KMS-11 (cell line): Measurements from ENCODE around the gene VKORC1.

Source experiments
- H2AFZ ChIP-seq: fragments of 200-600 bp; sonication (generic); 2 replicates; pipeline ENCODE4 v1.6.1; 2016; ENCODE audit warnings: antibody characterized with exemption, mixed run types, low read depth
- H3K27ac ChIP-seq: fragments of 200-600 bp; sonication (generic); 2 replicates; pipeline ENCODE4 v1.6.1; 2016; ENCODE audit warnings: mild to moderate bottlenecking, mixed run types
- H3K27me3 ChIP-seq: fragments of 200-600 bp; sonication (generic); 2 replicates; pipeline ENCODE4 v1.6.1; 2017; ENCODE audit warnings: mild to moderate bottlenecking, low read depth, mixed run types, moderate library complexity; ENCODE audit not compliant: insufficient read depth
- H3K36me3 ChIP-seq: fragments of 200-600 bp; sonication (generic); 2 replicates; pipeline ENCODE4 v1.6.1; 2017; ENCODE audit warnings: mild to moderate bottlenecking, mixed run types; ENCODE audit not compliant: insufficient read depth
- H3K4me1 ChIP-seq: fragments of 200-600 bp; sonication (generic); 2 replicates; pipeline ENCODE4 v1.6.1; 2016; ENCODE audit warnings: mild to moderate bottlenecking, low read depth, mixed run types; ENCODE audit not compliant: poor library complexity, severe bottlenecking
- H3K4me2 ChIP-seq: fragments of 200-600 bp; sonication (generic); 2 replicates; pipeline ENCODE4 v1.7.0; 2016; ENCODE audit warnings: mild to moderate bottlenecking, mixed run types
- H3K4me3 ChIP-seq: fragments of 200-600 bp; sonication (generic); IDR thresholded peaks from 2 replicates; pipeline ENCODE4 v1.6.1; 2017; ENCODE audit warnings: low read depth, low read length, mixed read lengths; ENCODE audit not compliant: insufficient read depth
- H3K79me2 ChIP-seq: fragments of 200-600 bp; sonication (generic); 2 replicates; pipeline ENCODE4 v1.6.1; 2016; ENCODE audit warnings: low read depth, mixed run types; ENCODE audit not compliant: insufficient read depth
- H3K9ac ChIP-seq: fragments of 200-600 bp; sonication (generic); 2 replicates; pipeline ENCODE4 v1.6.1; 2016; ENCODE audit warnings: mild to moderate bottlenecking, mixed run types
- H4K20me1 ChIP-seq: fragments of 200-600 bp; sonication (generic); 2 replicates; pipeline ENCODE4 v1.6.1; 2016; ENCODE audit warnings: mild to moderate bottlenecking, mixed run types; ENCODE audit not compliant: insufficient read depth
- TF ChIP-seq, protein P1 (sequence below): fragments of 200-600 bp; sonication (generic); conservative IDR thresholded peaks from 2 replicates; pipeline ENCODE4 v1.6.1; 2017; ENCODE audit warnings: low read depth, mild to moderate bottlenecking, antibody characterized with exemption, low read length, moderate library complexity, mixed read lengths

The VKORC1 gene

DNA sequence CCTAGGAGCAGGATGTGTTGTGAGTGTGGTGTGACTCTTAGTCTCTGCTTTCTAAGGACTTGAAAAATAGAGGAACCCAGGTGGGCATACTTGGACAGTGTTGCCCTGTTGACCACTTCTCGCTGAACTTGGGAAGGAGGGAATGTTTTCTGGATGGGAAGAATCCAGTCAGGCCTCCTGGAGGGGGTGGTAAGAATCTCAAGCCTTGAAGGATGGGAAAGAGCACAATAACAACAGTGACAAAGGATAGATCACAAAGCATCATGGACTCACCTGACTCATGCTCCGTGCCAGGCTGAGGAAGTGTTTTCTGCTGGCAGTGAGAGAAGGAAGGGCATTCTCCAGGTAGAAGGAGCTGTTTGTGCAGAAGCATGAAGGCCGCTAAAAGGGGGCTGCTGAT, 31.2 kb upstream of the VKORC1 start:
- H3K27me3 ChIP-seq: no peaks in the 10 kb centered on the region
- no peak overlapping the region for H3K4me2 ChIP-seq
- H3K4me1 ChIP-seq: no peaks in the 10 kb centered on the region
- H3K9ac ChIP-seq: no peak overlapping the region
- H3K79me2 ChIP-seq: no peaks in the 10 kb centered on the region
- H4K20me1 ChIP-seq: no peaks in the 10 kb centered on the region
- no peaks in the 10 kb centered on the region for H3K36me3 ChIP-seq
- no peak overlapping the region for H3K27ac ChIP-seq
- H3K4me3 ChIP-seq: no peak overlapping the region
- TF ChIP-seq, protein P1, sequence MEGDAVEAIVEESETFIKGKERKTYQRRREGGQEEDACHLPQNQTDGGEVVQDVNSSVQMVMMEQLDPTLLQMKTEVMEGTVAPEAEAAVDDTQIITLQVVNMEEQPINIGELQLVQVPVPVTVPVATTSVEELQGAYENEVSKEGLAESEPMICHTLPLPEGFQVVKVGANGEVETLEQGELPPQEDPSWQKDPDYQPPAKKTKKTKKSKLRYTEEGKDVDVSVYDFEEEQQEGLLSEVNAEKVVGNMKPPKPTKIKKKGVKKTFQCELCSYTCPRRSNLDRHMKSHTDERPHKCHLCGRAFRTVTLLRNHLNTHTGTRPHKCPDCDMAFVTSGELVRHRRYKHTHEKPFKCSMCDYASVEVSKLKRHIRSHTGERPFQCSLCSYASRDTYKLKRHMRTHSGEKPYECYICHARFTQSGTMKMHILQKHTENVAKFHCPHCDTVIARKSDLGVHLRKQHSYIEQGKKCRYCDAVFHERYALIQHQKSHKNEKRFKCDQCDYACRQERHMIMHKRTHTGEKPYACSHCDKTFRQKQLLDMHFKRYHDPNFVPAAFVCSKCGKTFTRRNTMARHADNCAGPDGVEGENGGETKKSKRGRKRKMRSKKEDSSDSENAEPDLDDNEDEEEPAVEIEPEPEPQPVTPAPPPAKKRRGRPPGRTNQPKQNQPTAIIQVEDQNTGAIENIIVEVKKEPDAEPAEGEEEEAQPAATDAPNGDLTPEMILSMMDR: no peak
- no peak overlapping the region for H2AFZ ChIP-seq

DNA sequence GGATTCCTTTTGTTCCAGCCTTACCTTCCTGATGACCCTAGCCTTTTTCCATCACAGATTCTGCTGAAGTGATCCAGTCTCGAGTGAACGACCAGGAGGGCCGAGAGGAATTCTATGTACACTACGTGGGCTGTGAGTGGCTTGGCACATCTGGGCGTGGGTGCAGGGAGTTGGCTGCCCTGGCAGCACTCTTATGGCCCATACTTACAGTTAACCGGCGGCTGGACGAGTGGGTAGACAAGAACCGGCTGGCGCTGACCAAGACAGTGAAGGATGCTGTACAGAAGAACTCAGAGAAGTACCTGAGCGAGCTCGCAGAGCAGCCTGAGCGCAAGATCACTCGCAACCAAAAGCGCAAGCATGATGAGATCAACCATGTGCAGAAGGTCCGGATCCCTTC, 25.5 kb upstream of the VKORC1 start:
- TF ChIP-seq, protein P1: no peak
- Histone ChIP-seq H3K4me3 (no peak overlapping the region), H4K20me1 (no peaks in the 10 kb centered on the region), H3K27ac (no peak overlapping the region), H3K4me2 (no peak overlapping the region), H2AFZ (no peak overlapping the region), H3K9ac (no peak overlapping the region), H3K36me3 (no peaks in the 10 kb centered on the region; the same call in 1 of the 2 replicates), H3K4me1 (peaks cover 10% of the 10 kb centered on the region), H3K79me2 (peaks cover 15% of the 10 kb centered on the region), H3K27me3 (no peaks in the 10 kb centered on the region)

DNA sequence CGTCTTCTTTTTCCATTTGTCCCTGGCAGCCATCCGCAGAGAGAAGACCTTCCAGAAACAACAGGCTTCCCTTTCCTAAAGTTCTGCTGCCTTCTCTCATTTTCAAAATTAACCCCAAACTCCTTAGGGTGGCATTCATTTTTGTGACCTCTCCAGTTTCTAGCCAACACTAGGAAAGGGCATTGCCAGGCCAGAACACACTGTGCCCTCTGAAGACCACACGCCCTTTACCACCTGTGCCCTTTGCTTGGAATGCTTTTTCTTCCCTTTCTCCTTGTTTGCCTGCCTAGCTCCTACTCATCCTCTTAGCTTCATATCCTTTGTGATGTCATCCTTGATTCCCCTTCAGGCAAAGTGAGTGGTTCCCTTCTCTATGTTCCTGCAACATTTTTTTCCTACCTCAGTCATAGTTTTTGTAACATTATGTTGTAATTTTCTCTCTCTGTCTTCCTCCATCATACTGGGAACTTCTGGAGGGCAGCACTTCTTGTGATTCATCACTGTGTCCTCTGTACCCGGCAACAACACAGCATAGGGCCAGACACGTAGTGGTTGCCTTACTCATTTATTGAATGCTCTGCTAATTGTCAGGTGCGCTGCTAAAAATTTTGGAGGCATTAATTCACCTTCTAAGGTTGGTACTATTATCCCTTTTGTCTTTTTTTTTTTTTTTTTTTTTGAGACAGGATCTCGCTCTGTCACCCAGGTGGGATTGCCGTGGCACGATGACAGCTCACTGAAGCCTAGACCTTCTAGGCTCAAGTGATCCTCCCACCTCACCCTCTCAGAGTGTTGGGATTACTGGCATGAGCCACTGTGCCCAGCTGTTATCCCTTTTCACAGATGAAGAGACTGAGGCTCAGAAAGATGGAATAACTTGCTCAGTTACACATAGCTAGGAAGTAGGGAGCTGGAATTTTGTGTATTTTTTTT, 23.9 kb upstream of the VKORC1 start:
- H3K79me2 ChIP-seq: peaks cover 15% of the 10 kb centered on the region
- peak overlapping the region; percentile 20; the same call in 1 of the 2 replicates for H3K27ac ChIP-seq
- peak overlapping the region; percentile 35; the same call in 1 of the 2 replicates for H3K9ac ChIP-seq
- no peaks in the 10 kb centered on the region for H3K27me3 ChIP-seq
- no peaks in the 10 kb centered on the region for H4K20me1 ChIP-seq
- TF ChIP-seq, protein P1: no peak
- H3K4me3 ChIP-seq: peak overlapping the region; percentile 30
- H2AFZ ChIP-seq: peak overlapping the region; percentile 28; the same call in 1 of the 2 replicates
- peaks cover 10% of the 10 kb centered on the region for H3K4me1 ChIP-seq
- H3K4me2 ChIP-seq: peak overlapping the region; percentile 98
- no peaks in the 10 kb centered on the region; the same call in 1 of the 2 replicates for H3K36me3 ChIP-seq

DNA sequence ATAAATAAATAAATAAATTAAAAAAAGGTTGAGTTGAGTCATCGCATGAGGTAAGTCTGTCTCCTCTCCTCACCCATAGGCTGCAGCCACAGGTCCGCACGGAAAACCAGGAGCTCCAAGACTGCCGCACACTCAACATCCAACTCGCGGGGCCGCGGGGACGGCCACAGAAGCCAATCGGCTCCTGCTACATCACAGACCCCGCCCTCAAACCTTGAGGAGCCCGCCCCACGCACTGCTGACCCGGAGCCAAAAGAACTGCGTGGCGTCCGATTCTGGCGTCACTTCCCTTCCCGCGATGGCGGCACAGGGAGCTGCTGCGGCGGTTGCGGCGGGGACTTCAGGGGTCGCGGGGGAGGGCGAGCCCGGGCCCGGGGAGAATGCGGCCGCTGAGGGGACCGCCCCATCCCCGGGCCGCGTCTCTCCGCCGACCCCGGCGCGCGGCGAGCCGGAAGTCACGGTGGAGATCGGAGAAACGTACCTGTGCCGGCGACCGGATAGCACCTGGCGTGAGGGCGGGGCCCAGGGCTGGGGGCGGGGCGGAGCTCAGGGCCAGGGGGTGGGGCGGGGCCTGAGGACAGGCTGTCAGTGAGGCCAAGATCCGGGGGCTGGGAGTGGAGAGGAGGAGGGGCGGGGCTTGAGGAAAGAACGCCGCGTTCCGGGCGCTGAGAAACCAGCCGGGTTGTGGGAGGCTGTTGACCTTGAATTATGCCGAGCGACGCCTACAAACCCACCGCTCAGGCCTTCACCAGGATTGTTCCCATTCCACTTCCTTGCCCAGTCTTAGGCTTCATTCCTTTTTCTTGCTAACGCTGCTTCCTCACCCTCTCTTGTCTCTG, 23.0 kb upstream of the VKORC1 start, which contains the start of gene KAT8:
Gene KAT8 (plus strand): TSS at position 281 of the 839 bp plus-strand sequence. CDS start 18 bp downstream, at position 299.
- Histone ChIP-seq H2AFZ (peak within 1 kb of the TSS; percentile 48), H3K4me1 (peaks cover 10% of the 10 kb centered on the region), H4K20me1 (no peaks in the 10 kb centered on the region), H3K9ac (peak within 1 kb of the TSS; percentile 64), H3K27me3 (no peaks in the 10 kb centered on the region), H3K79me2 (peaks cover 15% of the 10 kb centered on the region), H3K27ac (peak within 1 kb of the TSS; percentile 55), H3K4me2 (peak within 1 kb of the TSS; percentile 98), H3K4me3 (peak within 1 kb of the TSS; percentile 30), H3K36me3 (no peaks in the 10 kb centered on the region; the same call in 1 of the 2 replicates)
- TF ChIP-seq, protein P1: no peak
